ENCODE results near the gene SLC12A9. TPM values are rescaled to one million over a fixed set of nuclear protein-coding genes. Genes with fewer than 3 reads are reported as not detected.

Gene SLC12A9
- total RNA-seq, 1 experiment from 2014 or later, result 29.9 TPM

DNA sequence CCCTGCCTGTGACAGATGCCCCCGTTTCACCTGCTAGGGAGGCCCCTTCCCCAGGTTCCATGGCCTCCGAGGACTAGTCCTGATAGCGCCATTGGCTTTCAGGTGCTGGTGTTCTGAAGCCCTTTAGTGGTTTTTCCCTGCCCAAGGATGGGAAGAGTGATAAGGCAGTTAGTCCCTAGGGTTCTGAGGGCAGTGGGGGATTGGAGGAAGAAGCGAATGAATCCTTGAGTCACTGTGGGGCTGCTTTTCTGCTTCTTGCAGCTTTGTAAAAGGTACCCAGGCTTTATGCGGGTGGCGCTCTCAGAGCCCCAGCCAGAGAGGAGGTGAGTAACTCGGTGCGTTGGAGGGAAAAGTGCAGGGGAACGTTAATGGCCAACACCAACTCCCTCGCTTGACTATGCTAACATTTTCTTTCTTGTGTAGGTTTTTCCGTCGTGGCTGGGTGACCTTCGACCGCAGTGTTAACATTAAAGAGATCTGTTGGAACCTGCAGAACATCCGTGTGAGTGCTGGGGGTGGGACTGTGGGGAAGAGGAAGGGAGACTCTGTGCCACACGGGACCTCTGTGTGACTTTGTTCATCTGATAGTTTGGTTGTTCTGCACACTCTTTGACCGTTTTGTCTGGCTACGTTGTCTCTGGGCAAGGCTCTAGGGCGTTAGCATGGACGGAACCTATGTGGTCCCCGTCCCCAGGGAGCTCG, 33.1 kb downstream of the SLC12A9 start:
- Mint-ChIP-seq H3K9me3 (ENCODE audit: low read depth, unreplicated experiment) (no peaks in the 10 kb centered on the region), H3K27ac (ENCODE audit: unreplicated experiment) (no peak overlapping the region), H3K4me1 (ENCODE audit: low read depth, unreplicated experiment) (peaks cover 7% of the 10 kb centered on the region), H3K27me3 (ENCODE audit: unreplicated experiment) (no peaks in the 10 kb centered on the region), H3K4me3 (ENCODE audit: low read depth, unreplicated experiment) (no peak overlapping the region), H3K36me3 (ENCODE audit: insufficient read depth, unreplicated experiment) (peaks cover 79% of the 10 kb centered on the region)
- intact Hi-C loops (cut with micrococcal nuclease; ENCODE audit: unreplicated experiment), result no loop called here
- no peak for TF ChIP-seq CTCF (IDR thresholded peaks at IDR 0.05; ENCODE audit: unreplicated experiment)
- no peak for DNase-seq
- no TSS peak for BruUV-seq (replicated peaks)
- CTCF ChIA-PET, result no interaction called here

DNA sequence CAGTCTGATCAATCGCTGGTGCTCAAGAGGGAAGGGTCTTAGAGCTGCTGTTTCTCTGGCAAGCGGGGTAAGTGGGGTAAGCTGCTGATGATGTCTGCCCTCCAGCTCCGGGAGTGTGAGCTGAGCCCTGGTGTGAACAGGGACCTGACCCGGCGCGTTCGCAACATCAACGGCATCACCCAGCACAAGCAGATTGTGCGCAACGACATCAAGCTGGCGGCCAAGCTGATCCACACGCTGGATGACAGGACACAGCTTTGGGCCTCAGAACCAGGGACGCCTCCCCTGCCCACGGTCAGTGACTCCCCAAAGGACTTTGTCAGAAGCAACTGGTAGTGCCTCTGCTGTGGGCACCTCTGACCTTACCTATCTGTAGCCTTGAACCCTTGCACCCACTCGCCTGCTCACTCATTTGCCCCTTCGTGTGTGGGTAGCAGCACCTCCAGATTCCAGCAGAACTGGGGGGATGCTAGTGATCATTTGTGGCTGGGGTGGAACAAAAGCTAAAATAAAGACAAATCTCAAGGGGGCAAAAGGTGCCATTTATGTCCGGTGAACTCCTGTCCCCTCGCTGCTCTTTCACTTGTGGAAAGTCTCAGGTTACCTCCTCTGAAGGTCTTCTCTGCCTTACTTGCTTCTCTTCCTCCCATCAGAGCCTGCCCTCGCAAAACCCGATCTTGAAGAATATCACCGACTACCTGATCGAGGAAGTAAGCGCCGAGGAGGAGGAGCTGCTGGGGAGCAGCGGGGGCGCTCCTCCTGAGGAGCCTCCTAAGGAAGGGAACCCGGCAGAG, 33.8 kb downstream of the SLC12A9 start:
- no peak overlapping the region for H3K4me3 Mint-ChIP-seq (ENCODE audit: low read depth, unreplicated experiment)
- no peak for TF ChIP-seq CTCF (IDR thresholded peaks at IDR 0.05; ENCODE audit: unreplicated experiment)
- H3K27me3 Mint-ChIP-seq (ENCODE audit: unreplicated experiment), result no peaks in the 10 kb centered on the region
- peaks cover 11% of the 10 kb centered on the region for H3K4me1 Mint-ChIP-seq (ENCODE audit: low read depth, unreplicated experiment)
- BruUV-seq (replicated peaks), result no TSS peak
- CTCF ChIA-PET, result no interaction called here
- intact Hi-C loops (cut with micrococcal nuclease; ENCODE audit: unreplicated experiment), result no loop called here
- no peak for DNase-seq
- no peak overlapping the region for H3K27ac Mint-ChIP-seq (ENCODE audit: unreplicated experiment)
- no peaks in the 10 kb centered on the region for H3K9me3 Mint-ChIP-seq (ENCODE audit: low read depth, unreplicated experiment)
- H3K36me3 Mint-ChIP-seq (ENCODE audit: insufficient read depth, unreplicated experiment), result peaks cover 77% of the 10 kb centered on the region

DNA sequence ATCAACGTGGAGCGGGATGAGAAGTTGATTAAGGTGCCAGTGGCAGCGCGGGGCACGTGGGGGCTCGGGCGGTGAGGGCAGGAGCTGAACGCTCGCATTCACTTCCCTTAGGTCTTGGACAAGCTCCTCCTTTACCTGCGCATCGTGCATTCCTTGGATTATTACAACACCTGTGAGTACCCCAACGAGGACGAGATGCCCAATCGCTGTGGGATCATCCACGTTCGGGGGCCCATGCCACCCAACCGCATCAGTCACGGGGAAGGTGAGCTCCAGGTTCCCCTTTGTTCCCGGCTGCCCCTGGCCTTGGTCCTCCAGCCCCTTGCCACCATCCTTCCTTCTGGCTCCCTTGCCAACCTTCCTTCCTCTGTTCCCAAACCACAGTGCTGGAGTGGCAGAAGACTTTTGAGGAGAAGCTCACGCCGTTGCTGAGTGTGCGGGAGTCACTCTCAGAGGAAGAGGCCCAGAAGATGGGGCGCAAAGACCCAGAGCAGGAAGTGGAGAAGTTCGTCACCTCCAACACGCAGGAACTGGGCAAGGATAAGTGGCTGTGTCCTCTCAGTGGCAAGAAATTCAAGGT, 34.5 kb downstream of the SLC12A9 start:
- CTCF ChIA-PET, result interaction anchor here (0.5 kb wide), 1 partner anchor 211 kb away, joined by 3 read pairs; no protein-coding TSS in a partner anchor
- intact Hi-C loops (cut with micrococcal nuclease; ENCODE audit: unreplicated experiment), result no loop called here
- DNase-seq, result no peak
- Mint-ChIP-seq H3K27me3 (ENCODE audit: unreplicated experiment) (no peaks in the 10 kb centered on the region), H3K27ac (ENCODE audit: unreplicated experiment) (no peak overlapping the region), H3K4me3 (ENCODE audit: low read depth, unreplicated experiment) (no peak overlapping the region), H3K9me3 (ENCODE audit: low read depth, unreplicated experiment) (no peaks in the 10 kb centered on the region), H3K4me1 (ENCODE audit: low read depth, unreplicated experiment) (peaks cover 18% of the 10 kb centered on the region), H3K36me3 (ENCODE audit: insufficient read depth, unreplicated experiment) (peaks cover 70% of the 10 kb centered on the region)
- BruUV-seq (replicated peaks), result no TSS peak
- TF ChIP-seq CTCF (IDR thresholded peaks at IDR 0.05; ENCODE audit: unreplicated experiment), result no peak

GRCh38 chr7:100887516-100888290, 35.2 kb downstream of the SLC12A9 start:
- Mint-ChIP-seq H3K4me1 (ENCODE audit: low read depth, unreplicated experiment) (peaks cover 18% of the 10 kb centered on the region), H3K36me3 (ENCODE audit: insufficient read depth, unreplicated experiment) (peaks cover 63% of the 10 kb centered on the region), H3K27ac (ENCODE audit: unreplicated experiment) (no peak overlapping the region), H3K27me3 (ENCODE audit: unreplicated experiment) (no peaks in the 10 kb centered on the region), H3K9me3 (ENCODE audit: low read depth, unreplicated experiment) (no peaks in the 10 kb centered on the region), H3K4me3 (ENCODE audit: low read depth, unreplicated experiment) (peak overlapping the region; percentile 67)
- intact Hi-C loops (cut with micrococcal nuclease; ENCODE audit: unreplicated experiment), result no loop called here
- TF ChIP-seq CTCF (IDR thresholded peaks at IDR 0.05; ENCODE audit: unreplicated experiment), result no peak
- TSS peak; percentile 73 for BruUV-seq (replicated peaks)
- no peak for DNase-seq
- CTCF ChIA-PET, result interaction anchor here (0.5 kb wide), 1 partner anchor 212 kb away, joined by 3 read pairs; no protein-coding TSS in a partner anchor
